NCI-H345 treated with DMSO at 0.1 percent for 48 hours (cell line): ENCODE measurements around the gene CELF1.

Source experiments
- DNase-seq: peaks from one replicate; lab custom pipeline; 2025; ENCODE audit not compliant: unreplicated experiment; lab: John Stamatoyannopoulos, UW

CELF1 gene

GRCh38 chr11:47451436-47451835 lies 101.5 kb downstream of the CELF1 start:
- no peak for DNase-seq

- no peak for DNase-seq
Measured at GRCh38 chr11:47449541-47449940, 103.4 kb downstream of the CELF1 start.

GRCh38 chr11:47448566-47449427 lies 104.1 kb downstream of the CELF1 start, which contains the start of gene RAPSN:
Gene RAPSN (minus strand): TSS chr11:47449136. CDS start chr11:47448964, 172 bp downstream.
- DNase-seq, result no peak

GRCh38 chr11:47447906-47448305 lies 105.0 kb downstream of the CELF1 start:
- no peak for DNase-seq

- no peak for DNase-seq
Measured at GRCh38 chr11:47446833-47447232, 106.1 kb downstream of the CELF1 start.

- no peak for DNase-seq
Measured at GRCh38 chr11:47445840-47446239, 107.1 kb downstream of the CELF1 start.

- no peak for DNase-seq
Measured at GRCh38 chr11:47443817-47444216, 109.1 kb downstream of the CELF1 start.

GRCh38 chr11:47443028-47443700 lies 109.8 kb downstream of the CELF1 start:
- peak; percentile 24 for DNase-seq

GRCh38 chr11:47442514-47442913 lies 110.4 kb downstream of the CELF1 start:
- no peak for DNase-seq

- no peak for DNase-seq
Measured at GRCh38 chr11:47441421-47441820, 111.5 kb downstream of the CELF1 start.

- DNase-seq, result no peak
Measured at GRCh38 chr11:47440054-47440476, 112.9 kb downstream of the CELF1 start.

GRCh38 chr11:47438721-47439120 lies 114.2 kb downstream of the CELF1 start:
- DNase-seq, result no peak

GRCh38 chr11:47437746-47438418 lies 115.0 kb downstream of the CELF1 start:
- DNase-seq, result no peak

- no peak for DNase-seq
Measured at GRCh38 chr11:47437218-47437745, 115.7 kb downstream of the CELF1 start.

GRCh38 chr11:47436726-47437125 lies 116.2 kb downstream of the CELF1 start:
- no peak for DNase-seq

GRCh38 chr11:47435687-47436086 lies 117.2 kb downstream of the CELF1 start:
- DNase-seq, result no peak

- no peak for DNase-seq
Measured at GRCh38 chr11:47434011-47434786, 118.7 kb downstream of the CELF1 start.

GRCh38 chr11:47433157-47433556 lies 119.8 kb downstream of the CELF1 start:
- DNase-seq, result no peak

GRCh38 chr11:47431356-47432083 lies 121.4 kb downstream of the CELF1 start:
- DNase-seq, result no peak

GRCh38 chr11:47430524-47430923 lies 122.4 kb downstream of the CELF1 start:
- no peak for DNase-seq
